Fibroblast of pulmonary artery (primary cell): ENCODE measurements around the gene SLC6A13.

Experiments used
- DNase-seq: peaks from one replicate; pipeline ENCODE4 v3.0.0-alpha.2; 2010; ENCODE audit warnings: low read depth
- H3K4me3 ChIP-seq: replicated peaks from 2 replicates; pipeline ENCODE4 v1.5.1; 2011; ENCODE audit warnings: low read depth, mild to moderate bottlenecking, control low read depth, low read length, moderate library complexity
- TF ChIP-seq, protein P1 (sequence below): IDR thresholded peaks from 2 replicates; pipeline ENCODE4 v1.5.1; 2011; ENCODE audit warnings: mild to moderate bottlenecking, control low read depth, low read length, inconsistent platforms; ENCODE audit errors: missing control alignments

Gene SLC6A13

DNA sequence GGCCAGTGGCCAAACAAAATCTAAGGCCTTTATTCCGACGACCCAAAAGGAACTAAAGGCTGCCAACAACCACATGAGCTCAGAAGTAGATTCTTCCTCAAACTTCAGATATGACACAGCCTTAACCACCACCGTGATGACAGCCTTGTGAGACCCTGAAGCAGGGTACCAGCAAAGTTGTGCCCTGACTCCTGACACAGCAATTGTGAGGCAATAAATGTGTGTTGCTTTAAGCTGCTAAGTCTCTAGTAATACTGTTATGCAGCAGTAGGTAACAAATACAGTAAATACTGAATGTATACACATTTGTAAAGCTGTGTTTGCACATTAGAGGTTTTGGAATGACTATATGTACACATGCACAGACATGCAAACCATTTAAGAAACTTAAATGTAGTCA lies 10.7 kb upstream of the SLC6A13 start:
- TF ChIP-seq, protein P1, sequence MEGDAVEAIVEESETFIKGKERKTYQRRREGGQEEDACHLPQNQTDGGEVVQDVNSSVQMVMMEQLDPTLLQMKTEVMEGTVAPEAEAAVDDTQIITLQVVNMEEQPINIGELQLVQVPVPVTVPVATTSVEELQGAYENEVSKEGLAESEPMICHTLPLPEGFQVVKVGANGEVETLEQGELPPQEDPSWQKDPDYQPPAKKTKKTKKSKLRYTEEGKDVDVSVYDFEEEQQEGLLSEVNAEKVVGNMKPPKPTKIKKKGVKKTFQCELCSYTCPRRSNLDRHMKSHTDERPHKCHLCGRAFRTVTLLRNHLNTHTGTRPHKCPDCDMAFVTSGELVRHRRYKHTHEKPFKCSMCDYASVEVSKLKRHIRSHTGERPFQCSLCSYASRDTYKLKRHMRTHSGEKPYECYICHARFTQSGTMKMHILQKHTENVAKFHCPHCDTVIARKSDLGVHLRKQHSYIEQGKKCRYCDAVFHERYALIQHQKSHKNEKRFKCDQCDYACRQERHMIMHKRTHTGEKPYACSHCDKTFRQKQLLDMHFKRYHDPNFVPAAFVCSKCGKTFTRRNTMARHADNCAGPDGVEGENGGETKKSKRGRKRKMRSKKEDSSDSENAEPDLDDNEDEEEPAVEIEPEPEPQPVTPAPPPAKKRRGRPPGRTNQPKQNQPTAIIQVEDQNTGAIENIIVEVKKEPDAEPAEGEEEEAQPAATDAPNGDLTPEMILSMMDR, result no peak
- no peak overlapping the region for H3K4me3 ChIP-seq
- no peak for DNase-seq

DNA sequence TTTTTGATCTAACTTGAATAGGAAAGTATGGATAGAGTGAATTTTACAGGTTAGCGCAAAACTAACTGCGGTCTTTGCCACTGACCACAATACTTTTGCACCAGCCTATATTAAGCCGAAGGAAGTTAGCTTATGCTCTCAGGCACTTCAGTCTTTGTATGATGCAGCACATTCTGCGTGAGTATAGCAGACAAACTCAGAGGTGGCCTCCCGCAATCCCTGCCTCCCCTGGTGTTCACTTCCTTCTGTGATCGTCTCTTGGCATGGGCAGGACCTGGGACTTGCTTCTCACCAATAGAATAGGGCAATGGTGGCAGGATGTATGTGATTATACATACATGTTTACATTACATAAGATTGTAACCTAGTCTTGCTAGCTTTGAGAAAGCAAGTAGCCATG lies 10.3 kb upstream of the SLC6A13 start:
- DNase-seq, result no peak
- no peak overlapping the region for H3K4me3 ChIP-seq
- TF ChIP-seq, protein P1, result no peak

DNA sequence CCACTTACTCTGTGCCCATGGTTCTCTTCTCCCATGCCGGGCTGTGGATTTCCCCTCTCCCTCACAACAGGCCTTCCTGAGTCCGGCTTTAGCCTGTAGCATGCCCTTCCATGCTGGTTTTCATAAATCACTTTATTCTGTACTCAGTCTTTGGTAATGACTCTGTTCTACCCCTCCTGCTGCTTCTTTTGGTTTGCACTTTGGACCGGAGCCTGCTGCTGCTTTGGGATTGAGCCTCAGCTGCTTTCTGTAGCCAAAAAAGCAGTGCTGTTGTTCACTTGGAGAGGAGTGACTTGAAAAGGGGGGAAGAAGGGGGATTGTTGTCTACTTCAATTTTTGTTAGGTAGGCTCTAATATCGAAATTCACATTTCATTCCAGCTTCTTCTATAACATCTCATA lies 8.5 kb upstream of the SLC6A13 start:
- TF ChIP-seq, protein P1, result no peak
- H3K4me3 ChIP-seq, result no peak overlapping the region
- DNase-seq, result no peak

DNA sequence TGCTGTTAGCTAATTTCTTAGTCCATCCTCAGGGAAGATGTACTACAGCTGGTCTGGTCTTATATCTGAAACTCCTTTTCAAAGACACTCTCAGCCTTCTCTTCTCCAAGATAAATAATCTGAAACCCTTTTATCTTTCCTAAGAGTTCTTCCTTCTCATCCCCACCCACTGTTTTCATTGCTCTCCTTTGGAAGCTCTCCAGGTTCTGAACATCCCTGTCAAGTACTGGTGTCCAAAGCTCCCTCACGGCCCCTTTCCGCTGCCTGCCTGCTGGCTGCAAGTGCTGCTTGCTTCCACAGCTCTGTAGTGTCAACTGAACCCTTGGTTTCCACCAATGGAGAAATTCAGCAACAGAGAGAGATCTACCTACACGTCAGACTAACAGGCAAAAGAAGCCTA lies 6.6 kb upstream of the SLC6A13 start:
- no peak overlapping the region for H3K4me3 ChIP-seq
- no peak for DNase-seq
- TF ChIP-seq, protein P1, result no peak

DNA sequence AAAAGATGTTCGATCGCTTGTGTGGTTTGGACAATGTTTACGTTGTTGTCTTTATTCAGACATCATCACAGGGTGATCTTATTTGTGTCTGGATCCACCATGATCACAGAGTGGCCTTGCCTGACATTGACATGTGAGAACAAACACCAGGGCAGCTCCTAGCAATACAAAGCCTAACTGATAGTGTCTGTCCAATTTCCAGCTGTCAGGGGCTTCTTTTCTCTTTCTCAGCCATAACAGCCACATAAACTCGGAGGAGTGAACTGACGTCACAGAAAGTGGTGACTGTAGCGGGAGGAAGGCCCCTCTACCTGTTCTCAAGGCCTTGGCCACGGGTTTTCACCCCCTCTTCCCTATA lies 5.8 kb upstream of the SLC6A13 start:
- TF ChIP-seq, protein P1, result no peak
- no peak overlapping the region for H3K4me3 ChIP-seq
- no peak for DNase-seq

DNA sequence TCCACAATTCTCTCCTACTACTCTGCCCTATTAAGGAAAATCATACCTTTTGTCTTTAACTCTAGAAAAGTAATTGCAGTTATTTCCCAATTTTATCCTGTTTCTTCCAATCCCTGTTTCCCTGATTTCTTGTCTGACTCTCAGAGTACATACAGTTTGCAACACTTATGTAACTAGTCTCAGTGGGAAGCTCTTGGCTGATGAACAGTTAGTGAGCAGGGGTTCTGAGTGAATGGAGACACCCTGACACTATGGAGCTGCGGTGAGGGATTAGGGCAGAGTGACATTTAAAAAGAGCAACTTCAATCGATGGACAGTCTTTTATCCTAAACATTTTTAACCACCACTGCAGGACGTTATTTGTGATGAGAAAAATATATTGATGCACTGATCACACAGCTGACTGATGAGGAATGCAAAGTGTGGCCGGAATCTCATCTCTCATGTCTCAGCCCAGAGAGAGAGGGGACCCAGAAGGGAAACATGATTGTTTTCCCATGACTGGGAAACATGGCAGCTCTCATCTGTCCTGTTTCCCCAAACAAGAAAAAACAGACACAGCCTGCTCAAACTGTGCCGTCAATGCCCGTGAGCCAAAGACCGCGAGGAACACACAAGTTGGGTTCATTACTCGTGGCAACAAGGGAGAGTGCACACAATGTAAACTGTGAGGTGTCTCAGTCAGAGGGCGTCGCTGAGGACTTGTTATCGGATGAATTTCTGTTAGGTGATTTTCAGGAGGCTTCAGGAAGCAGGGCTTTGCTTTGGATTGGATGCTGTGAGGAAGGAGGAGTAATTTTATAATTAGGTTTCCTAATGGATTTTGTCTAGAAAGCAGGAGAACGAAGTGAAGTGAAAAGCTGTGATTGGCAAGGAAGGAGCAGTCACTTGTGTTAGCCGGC lies 5.2 kb upstream of the SLC6A13 start:
- H3K4me3 ChIP-seq, result no peak overlapping the region
- no peak for DNase-seq
- TF ChIP-seq, protein P1, result no peak

DNA sequence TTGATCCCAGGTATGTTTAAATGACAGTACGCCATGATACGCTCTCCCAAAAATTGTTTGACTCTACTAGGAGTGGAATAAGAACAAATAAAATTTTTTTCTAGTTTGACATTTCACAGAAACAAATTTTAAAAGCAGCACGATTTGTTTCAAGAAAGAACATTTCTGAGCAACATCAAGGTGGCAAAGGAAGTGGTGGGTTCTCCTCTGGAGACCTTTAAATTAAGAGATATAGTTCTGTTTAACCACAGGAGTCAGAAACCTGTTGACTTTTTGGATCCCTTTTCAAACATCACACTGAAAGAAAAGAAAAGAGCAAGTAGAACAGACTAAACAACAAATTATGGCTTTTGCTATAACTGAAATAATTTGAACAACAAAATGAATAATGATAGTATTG lies 2.5 kb upstream of the SLC6A13 start:
- no peak overlapping the region for H3K4me3 ChIP-seq
- no peak for DNase-seq
- TF ChIP-seq, protein P1, result no peak
